NCI-H510A treated with DMSO at 0.1 percent for 48 hours (cell line): ENCODE results near the gene WNT5B.

Experiments used
- DNase-seq: peaks from one replicate; lab custom pipeline; 2025; lab: John Stamatoyannopoulos, UW

The WNT5B gene

GRCh38 chr12:1650978-1651361 lies 21.9 kb downstream of the WNT5B start:
- DNase-seq = no peak

DNA sequence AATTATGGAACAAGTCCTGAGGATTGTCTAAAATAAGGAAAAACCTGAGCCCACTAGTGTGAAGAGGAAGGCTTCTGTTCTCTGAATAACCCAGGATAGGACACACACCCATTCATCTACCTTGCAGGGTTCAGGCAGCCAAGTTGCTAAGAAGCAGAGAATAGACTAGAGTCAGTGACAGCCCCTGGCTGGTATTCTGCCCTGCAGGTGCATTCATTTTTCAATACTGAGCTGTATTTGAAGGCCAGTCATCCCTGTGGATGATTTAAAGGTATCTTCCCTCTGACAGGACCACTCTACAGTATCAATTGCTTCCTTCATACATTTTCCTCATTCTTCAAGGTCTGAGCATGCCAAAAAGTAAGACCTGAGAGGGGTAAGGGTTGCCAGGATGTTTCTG lies 22.9 kb downstream of the WNT5B start:
- DNase-seq = no peak

DNA sequence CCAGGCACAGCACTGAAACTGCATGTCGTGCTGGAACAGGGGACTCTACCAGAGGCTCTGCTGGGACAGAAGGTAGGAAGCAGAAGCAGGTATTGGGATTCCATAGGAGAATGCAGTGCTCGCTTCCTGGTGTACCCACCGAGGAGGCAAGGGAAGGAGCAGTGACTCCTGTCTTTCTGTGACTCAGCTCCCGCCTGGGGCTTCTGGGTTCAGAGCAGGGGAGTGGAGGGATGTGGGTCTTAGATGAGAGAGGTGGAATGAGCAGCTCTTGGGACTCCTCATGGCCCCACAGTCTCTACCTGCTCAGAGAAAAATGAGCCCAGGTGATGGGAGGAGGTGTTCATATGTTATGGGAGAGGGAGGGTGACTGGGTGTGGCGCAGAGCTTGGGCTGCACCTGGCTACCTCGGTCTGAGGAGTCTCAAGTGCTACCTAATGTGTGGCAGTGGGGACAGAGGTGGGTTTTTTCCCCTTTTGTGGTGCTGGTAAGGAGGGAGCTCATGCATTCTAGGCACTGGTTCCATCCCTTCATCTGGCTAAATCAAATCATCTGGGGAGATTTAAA lies 26.3 kb downstream of the WNT5B start:
- peak; percentile 16 for DNase-seq

DNA sequence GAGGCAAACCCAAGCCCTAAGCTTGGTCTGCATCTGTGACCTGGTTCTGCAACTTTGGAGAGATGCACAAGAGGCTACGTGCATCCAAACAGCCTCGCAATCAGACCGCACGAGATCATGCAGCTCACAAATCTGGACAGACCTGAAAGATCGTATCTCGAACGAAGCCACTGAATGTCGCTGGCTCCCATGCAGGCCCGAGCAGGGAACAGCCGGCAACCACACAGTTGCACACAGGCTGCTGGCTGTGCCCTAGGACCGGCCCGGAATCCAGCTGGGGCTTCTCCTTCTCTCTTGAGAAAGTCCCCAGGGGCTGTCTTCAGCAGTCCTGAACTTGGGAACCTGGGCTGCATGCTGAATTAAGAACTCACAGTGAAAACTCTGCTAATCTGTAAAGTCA lies 27.9 kb downstream of the WNT5B start:
- no peak for DNase-seq

DNA sequence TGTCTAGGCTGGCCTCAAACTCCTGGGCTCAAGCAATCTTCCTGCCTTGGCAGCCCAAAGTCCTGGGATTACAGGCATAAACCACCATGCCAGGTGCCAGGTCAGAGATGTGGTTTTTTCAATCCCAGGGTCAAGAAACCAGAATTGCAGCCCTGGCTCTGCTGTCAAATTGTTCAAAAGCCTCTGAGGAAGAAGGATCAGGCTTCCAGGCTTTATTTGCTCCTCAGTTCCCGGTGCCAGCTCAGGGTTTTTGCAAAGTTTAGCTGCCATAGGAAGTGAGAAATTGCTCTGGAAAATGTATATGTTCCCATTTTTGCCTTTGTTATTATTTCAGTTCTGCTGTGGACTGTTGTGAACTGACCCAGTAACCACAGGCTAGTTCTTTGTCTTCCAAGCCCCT lies 28.7 kb downstream of the WNT5B start:
- no peak for DNase-seq

DNA sequence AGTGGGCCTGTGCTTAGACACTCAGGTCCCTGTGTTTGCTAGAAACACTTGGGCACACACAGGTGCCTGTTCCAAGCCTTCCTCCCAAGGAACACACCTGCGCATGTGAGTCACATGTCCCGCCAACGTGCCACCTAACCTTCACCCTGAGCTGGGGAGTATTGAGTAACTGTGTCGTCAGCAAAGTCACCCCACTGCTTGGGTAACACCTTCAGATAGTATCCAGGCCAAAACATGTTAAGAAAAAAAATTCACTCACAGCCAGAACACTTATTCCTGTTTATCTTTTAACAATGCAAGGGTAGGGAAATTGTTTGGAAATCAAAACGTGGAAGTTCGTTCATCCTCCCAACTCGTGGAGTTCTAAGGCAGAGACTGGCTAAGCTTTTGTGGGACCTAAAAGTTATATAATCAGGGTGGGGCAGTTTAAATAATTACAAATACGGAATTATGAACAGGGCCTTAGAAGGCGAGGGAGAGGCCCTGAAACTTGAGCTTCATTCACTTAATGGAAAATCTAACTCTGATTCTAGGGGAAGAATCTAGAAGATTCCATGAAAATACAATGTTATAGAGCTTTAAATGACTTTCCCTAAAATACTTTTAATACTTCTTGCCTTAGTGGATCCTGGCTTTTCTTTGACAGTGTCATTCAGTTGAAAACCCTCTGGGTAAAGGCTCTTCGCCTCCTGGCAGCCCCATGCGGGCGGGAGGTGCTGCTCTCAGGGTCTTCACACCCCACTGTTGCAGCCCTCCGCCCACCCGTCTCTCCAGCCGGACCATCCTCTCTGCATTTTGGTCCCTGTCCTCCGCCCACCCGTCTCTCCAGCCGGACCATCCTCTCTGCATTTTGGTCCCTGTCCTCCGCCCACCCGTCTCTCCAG lies 31.5 kb downstream of the WNT5B start:
- DNase-seq = no peak

- peak; percentile 66 for DNase-seq
These were observed 32.7 kb downstream of the WNT5B start for GRCh38 chr12:1661553-1662335.

GRCh38 chr12:1662761-1663439 lies 33.9 kb downstream of the WNT5B start:
- DNase-seq = no peak

GRCh38 chr12:1663440-1664132 lies 34.6 kb downstream of the WNT5B start:
- DNase-seq = no peak

DNA sequence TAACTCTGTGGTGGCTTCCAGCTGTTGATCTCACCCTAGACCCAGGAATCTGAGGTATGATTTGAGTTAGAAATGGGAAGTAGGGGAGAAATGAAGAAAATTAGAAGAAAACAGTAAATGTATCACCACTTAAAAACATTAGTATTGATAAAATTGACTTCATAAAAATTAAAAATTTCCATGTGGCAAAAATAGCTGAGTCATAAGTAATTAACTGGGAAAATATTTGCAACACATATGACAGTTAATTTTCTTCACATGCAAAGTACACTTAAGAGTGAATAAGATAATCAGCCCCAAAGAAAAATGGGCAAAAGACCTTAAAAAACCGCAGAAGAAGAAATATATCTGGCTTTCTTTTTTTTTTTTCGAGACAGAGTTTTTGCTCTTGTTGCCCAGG lies 36.3 kb downstream of the WNT5B start:
- DNase-seq = no peak

GRCh38 chr12:1666215-1666614 lies 37.2 kb downstream of the WNT5B start:
- DNase-seq = no peak

- DNase-seq = no peak
These were observed 37.7 kb downstream of the WNT5B start for GRCh38 chr12:1666685-1667162.

- DNase-seq = no peak
These were observed 40.0 kb downstream of the WNT5B start for GRCh38 chr12:1668833-1669543.

GRCh38 chr12:1670358-1671268 lies 41.6 kb downstream of the WNT5B start:
- DNase-seq = no peak

GRCh38 chr12:1676043-1676442 lies 47.0 kb downstream of the WNT5B start:
- DNase-seq = no peak

GRCh38 chr12:1680804-1681492 lies 51.9 kb downstream of the WNT5B start:
- DNase-seq = no peak

DNA sequence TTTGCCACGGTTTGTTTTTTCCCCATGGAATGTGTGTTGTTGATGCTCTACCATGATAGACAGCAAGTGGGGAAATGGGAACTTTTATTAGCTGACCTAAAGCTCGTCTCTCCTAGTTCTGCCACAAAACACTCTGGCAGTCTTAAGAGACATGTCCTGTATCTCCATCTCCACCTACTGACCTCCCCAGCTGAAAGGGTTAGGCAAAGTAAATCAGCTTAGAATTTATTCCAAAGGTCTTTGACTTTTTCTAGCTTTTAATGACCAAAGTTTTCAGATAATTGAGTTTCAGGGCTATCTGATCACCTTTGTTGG lies 52.4 kb downstream of the WNT5B start:
- no peak for DNase-seq

GRCh38 chr12:1688086-1688710 lies 59.2 kb downstream of the WNT5B start:
- DNase-seq = no peak

GRCh38 chr12:1690578-1691122 lies 61.6 kb downstream of the WNT5B start, which contains the start of gene ADIPOR2:
TSS of gene ADIPOR2 (plus strand) at chr12:1691070. CDS start at chr12:1754344, 63,274 bp downstream.
- peak; percentile 93 for DNase-seq
